H1 (cell line): Measurements from ENCODE around the gene GPR160.

Experiments
- ASH2L ChIP-seq: fragments of 200-600, 300-600 bp; sonication (generic); IDR thresholded peaks from one replicate; pipeline ENCODE4 v1.7.1; 2017; ENCODE audit warnings: low read length
- CEBPB ChIP-seq: IDR thresholded peaks from 2 replicates; pipeline ENCODE4 v1.6.1; 2012; ENCODE audit warnings: low read depth, low read length
- CTCF ChIP-seq, 3 experiments: IDR thresholded peaks; 1 replicate in 2 of 3; 2 replicates in 1 of 3; pipeline versions ENCODE4 v1.5.1 to v1.6.1; 2011; ENCODE audit warnings: low read length in 3 of 3, mild to moderate bottlenecking in 3 of 3, inconsistent platforms in 2 of 3, low read depth in 1 of 3, moderate library complexity in 1 of 3; ENCODE audit not compliant: insufficient read depth in 1 of 3; ENCODE audit errors: control extremely low read depth in 1 of 3
- EP300 ChIP-seq, 2 experiments: IDR thresholded peaks; 1 replicate in 1 of 2; 2 replicates in 1 of 2; pipeline ENCODE4 v1.6.1; 2011 to 2012; ENCODE audit warnings: low read depth in 2 of 2, low read length in 2 of 2, mild to moderate bottlenecking in 2 of 2, borderline replicate concordance in 1 of 2, inconsistent platforms in 1 of 2, moderate library complexity in 1 of 2
- EZH2 ChIP-seq: fragments of 200-600 bp; sonication (generic); IDR thresholded peaks from 2 replicates; pipeline ENCODE4 v1.7.1; 2012; ENCODE audit warnings: low read depth, mild to moderate bottlenecking, moderate library complexity, low read length, inconsistent platforms; ENCODE audit not compliant: severe bottlenecking
- FOSL1 ChIP-seq: IDR thresholded peaks from 2 replicates; pipeline ENCODE4 v1.6.1; 2011; ENCODE audit warnings: mild to moderate bottlenecking, low read depth, low read length, moderate library complexity; ENCODE audit not compliant: insufficient read depth
- JUND ChIP-seq: IDR thresholded peaks from 2 replicates; pipeline ENCODE4 v1.6.1; 2011; ENCODE audit warnings: mild to moderate bottlenecking, improper control_type of control experiment, low read length
- NRF1 ChIP-seq: IDR thresholded peaks from 2 replicates; pipeline ENCODE4 v1.6.1; 2011; ENCODE audit warnings: mild to moderate bottlenecking, low read depth, low read length, improper control_type of control experiment
- POLR2A ChIP-seq, 2 experiments: IDR thresholded peaks; 1 replicate in 1 of 2; 2 replicates in 1 of 2; pipeline ENCODE4 v1.6.1; 2011; ENCODE audit warnings: low read depth in 2 of 2, low read length in 2 of 2, mild to moderate bottlenecking in 2 of 2; ENCODE audit errors: control extremely low read depth in 1 of 2
- POLR2AphosphoS5 ChIP-seq: IDR thresholded peaks from 2 replicates; pipeline ENCODE4 v1.6.1; 2011; ENCODE audit warnings: low read depth, low read length
- SIN3A ChIP-seq, 2 experiments: IDR thresholded peaks in 1 of 2; conservative IDR thresholded peaks in 1 of 2; 2 replicates each; pipeline ENCODE4 v1.6.1; 2011 to 2012; ENCODE audit warnings: low read length in 2 of 2, improper control_type of control experiment in 1 of 2, low read depth in 1 of 2, mild to moderate bottlenecking in 1 of 2
- USF2 ChIP-seq: IDR thresholded peaks from 2 replicates; pipeline ENCODE4 v1.6.1; 2011; ENCODE audit warnings: low read length, improper control_type of control experiment

- TF ChIP-seq CEBPB = no peak
- no peak for TF ChIP-seq NRF1
- TF ChIP-seq CTCF (IDR thresholded peaks at IDR 0.05; ENCODE audit: control extremely low read depth in 1 of 3, insufficient read depth in 1 of 3, low read depth in 1 of 3, low read length in 3 of 3) = no peak
- no peak for TF ChIP-seq SIN3A (conservative IDR thresholded peaks at IDR 0.05 in 1 of 2, IDR thresholded peaks at IDR 0.05 in 1 of 2; ENCODE audit: low read depth in 1 of 2, low read length in 2 of 2)
- no peak for TF ChIP-seq EP300 (IDR thresholded peaks at IDR 0.05; ENCODE audit: borderline replicate concordance in 1 of 2, low read depth in 2 of 2, low read length in 2 of 2)
- no peak for TF ChIP-seq POLR2AphosphoS5
- TF ChIP-seq EZH2 = no peak
- TF ChIP-seq POLR2A (IDR thresholded peaks at IDR 0.05; ENCODE audit: control extremely low read depth in 1 of 2, low read depth in 2 of 2, low read length in 2 of 2) = no peak
- TF ChIP-seq ASH2L = no peak
- TF ChIP-seq FOSL1 = no peak
- no peak for TF ChIP-seq USF2
- TF ChIP-seq JUND = no peak
Measured at GRCh38 chr3:169999433-169999832, 38.4 kb upstream of the GPR160 start.
